GM12801 (cell line): ENCODE results near the gene MAP1B.

ENCODE experiments used
- CTCF ChIP-seq: IDR thresholded peaks from one replicate; pipeline ENCODE4 v1.5.1; 2011; ENCODE audit warnings: control low read depth; ENCODE audit not compliant: insufficient read length; ENCODE audit errors: extremely low read depth

The MAP1B gene

GRCh38 chr5:72161951-72162350, 54.7 kb downstream of the MAP1B start:
- no peak for TF ChIP-seq CTCF

- TF ChIP-seq CTCF, result no peak
These were observed 56.2 kb downstream of the MAP1B start for GRCh38 chr5:72163349-72163983.

GRCh38 chr5:72166070-72166979, 59.0 kb downstream of the MAP1B start:
- TF ChIP-seq CTCF, result no peak

GRCh38 chr5:72167257-72167656, 60.0 kb downstream of the MAP1B start:
- no peak for TF ChIP-seq CTCF

- TF ChIP-seq CTCF, result no peak
These were observed 60.5 kb downstream of the MAP1B start for GRCh38 chr5:72167804-72168203.

GRCh38 chr5:72170101-72170500, 62.8 kb downstream of the MAP1B start:
- no peak for TF ChIP-seq CTCF

GRCh38 chr5:72171667-72172066, 64.4 kb downstream of the MAP1B start:
- no peak for TF ChIP-seq CTCF
